Activated CD8-positive, alpha-beta memory T cell treated with anti-CD3 and anti-CD28 coated beads, Interleukin-2, amount 50 U/mL, for 1 hour (primary cell): ENCODE results near the gene ANKRD29.
"Not testable (repeated sequence)": the region's sequence is repeated elsewhere in the genome, so short reads cannot be mapped to it uniquely, and the experiment has no call there.

Experiments used
- DNase-seq: peaks from one replicate; pipeline ENCODE4 v3.0.0-alpha.2; 2020; ENCODE audit errors: extremely low read depth

Gene ANKRD29

GRCh38 chr18:23616258-23616657 is 46.5 kb downstream of the ANKRD29 start:
- no peak for DNase-seq

DNA sequence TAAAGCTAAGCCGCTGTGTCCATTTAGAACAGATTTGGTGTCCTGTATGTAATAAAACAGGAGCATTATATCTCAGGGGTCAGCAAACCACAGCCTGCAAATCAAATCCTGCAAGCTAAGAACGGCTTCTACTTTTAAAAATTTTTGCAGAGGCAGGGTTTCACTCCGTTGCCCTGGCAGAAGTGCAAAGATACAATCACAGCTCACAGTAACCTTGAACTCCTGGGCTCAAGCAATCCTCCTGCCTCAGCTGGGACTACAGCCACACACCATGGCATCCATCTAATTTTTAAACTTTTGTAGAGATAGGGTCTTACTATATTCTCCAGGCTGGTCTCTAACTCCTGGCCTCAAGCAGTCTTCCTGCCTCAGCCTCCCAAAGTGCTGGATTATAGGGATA is 47.8 kb downstream of the ANKRD29 start:
- DNase-seq = no peak

GRCh38 chr18:23614413-23614812 is 48.3 kb downstream of the ANKRD29 start:
- no peak for DNase-seq

GRCh38 chr18:23613091-23613475 is 49.6 kb downstream of the ANKRD29 start:
- DNase-seq = not testable (repeated sequence)

DNA sequence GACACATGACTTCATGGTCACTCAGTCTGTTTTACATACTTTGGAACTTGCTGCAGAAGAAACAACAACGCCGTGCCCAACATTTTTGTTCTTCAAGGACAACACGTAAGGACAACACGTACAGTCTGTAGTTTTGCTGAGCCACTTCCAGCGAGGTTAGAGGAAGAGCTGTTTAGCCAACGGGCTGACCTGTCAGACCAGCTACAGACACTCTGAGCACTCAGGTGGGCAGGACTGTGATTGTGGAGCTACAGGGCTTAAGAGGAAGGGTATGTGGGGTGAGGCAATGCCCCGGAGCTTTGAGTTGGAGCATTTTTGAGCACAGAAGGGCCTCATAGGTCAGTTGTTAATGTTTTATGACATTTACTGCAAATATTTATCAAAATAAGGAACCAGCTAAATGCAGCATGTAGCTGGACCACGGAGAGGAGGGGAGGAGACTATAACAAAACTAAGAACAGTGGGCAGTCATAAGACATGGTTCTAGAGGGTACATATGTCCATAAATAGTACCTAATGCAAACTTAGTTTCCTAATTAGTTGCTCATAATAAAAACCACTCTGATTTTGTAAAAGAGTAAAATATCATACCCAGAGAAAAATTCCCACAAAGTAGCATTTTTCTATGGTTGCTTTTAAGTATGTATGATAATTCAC is 50.1 kb downstream of the ANKRD29 start:
- DNase-seq = no peak

DNA sequence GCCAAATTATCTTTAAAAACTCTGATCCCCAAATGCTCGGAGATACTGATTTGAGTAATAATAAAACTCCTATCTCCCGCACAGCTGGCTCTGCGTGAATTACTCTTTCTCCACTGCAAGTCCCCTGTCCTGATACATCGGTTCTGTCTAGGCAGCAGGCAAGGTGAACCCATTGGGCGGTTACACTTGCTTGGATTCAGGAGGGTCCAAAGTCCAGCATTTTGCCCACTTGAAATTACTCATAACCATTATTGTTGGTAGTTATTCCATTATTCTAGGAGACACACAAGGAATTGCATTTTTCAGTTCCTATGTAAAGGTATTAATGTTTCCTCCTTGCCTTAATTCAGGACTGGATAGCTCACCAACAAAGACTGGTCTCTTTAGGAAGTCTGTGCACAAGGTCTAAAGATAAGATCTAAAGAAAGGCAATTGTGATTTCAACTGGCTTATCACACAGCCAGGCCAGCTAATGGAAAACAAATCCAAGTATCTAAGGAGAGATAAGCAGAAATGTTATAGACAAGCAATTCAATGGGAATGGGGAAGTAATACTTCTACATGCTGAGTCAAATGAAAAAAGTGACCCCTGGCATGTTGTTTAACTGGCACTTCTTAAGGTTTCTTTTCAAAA is 53.2 kb downstream of the ANKRD29 start:
- no peak for DNase-seq

DNA sequence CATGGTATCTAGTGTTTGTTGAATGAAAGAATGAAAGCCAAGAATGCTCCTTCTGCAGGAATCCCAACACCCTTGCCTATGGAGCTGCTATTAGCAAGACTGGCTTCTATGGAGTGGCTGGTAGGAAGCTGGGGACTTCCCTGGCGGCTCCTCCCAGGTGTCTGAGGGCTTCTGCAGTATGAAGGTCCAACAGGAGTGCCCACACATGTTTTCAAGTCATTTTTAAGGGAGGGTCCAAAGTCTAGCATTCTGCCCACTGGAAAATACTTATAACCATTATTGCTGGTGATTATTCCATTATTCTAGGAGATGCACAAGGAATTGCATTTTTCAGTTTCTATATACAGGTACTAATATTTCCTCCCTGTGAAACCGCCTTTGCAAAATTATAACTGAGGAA is 54.5 kb downstream of the ANKRD29 start:
- no peak for DNase-seq

GRCh38 chr18:23605941-23606340 is 56.8 kb downstream of the ANKRD29 start:
- no peak for DNase-seq

GRCh38 chr18:23599809-23600208 is 62.9 kb downstream of the ANKRD29 start:
- DNase-seq = no peak

- no peak for DNase-seq
These were observed 66.5 kb downstream of the ANKRD29 start for GRCh38 chr18:23596183-23596582.

- no peak for DNase-seq
These were observed 67.1 kb downstream of the ANKRD29 start for GRCh38 chr18:23595591-23595990.

DNA sequence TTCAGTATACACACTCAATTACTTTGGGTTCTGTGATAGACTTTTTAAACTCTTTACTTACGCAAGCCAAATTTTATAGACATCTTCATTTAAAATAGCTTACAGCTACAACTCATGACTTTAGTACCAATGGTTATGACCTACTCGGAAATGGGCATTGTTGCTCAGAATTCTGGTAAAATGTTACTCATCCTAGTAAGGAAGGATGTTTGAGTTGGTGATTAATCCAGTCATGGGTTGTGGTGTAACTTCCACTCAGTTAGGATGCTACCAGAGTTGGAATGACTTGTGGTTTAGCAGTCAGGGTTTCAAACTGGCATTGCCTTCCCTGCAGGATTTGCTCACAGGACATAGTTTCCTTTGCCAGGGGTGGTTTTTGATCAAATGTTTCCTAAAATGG is 69.0 kb downstream of the ANKRD29 start:
- no peak for DNase-seq

GRCh38 chr18:23592911-23593310 is 69.8 kb downstream of the ANKRD29 start:
- no peak for DNase-seq

GRCh38 chr18:23591011-23591410 is 71.7 kb downstream of the ANKRD29 start:
- no peak for DNase-seq

DNA sequence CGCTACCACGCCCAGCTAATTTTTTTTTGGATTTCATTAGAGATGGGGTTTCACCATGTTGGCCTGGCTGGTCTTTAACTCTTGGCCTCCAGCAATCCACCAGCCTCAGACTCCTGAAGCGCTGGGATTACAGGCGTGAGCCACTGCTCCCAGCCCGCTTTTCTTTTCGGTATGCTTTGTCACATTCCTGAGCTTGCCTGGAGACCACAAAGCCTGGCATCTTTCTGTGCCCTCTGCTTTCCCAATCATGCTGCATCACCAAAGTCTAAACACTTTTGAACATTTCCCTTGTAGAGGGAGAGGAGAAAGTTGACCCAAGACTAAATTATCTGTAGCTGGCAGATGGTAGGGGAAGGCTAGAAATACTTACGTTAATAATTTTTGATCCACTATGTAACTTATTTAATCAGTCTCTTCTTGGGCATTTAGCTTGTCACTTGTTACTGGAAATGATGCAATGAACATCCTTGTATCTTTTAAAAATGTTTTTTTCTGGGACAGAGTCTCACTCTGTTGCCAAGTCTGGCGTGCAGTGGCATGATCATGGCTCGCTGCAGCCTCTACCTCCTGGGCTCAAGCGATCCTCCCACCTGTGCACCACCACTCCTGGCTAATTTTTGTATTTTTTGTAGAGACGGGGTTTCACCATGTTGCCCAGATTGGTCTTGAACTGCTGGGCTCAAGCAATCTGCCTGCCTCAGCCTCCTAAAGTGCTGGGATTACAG is 73.7 kb downstream of the ANKRD29 start:
- no peak for DNase-seq

DNA sequence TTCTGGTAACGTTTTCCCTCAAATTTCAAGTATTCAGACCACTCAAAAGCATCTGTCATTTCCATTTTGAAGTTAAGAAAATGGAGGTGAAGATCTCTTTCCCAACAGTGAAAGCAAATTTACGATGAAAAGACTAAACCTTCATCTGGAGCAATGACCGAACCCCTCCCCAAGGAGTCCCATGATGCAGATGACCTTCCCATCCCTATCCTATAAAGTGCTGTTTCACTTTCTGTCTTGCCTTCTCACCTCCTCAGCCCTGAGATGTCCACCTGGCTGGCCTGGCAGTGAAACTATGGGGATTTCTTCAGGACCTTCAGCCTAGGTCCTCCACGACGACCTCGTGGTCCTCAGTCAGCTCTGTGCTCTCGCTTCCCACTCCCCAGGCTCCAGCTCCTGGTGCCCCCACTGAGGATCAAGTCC is 75.5 kb downstream of the ANKRD29 start:
- DNase-seq = no peak

- DNase-seq = peak; percentile 65
These were observed 76.2 kb downstream of the ANKRD29 start, which contains the start of gene NPC1 for GRCh38 chr18:23586249-23587196. Gene NPC1 (minus strand): TSS chr18:23586506. CDS start chr18:23586343, 163 bp downstream.

DNA sequence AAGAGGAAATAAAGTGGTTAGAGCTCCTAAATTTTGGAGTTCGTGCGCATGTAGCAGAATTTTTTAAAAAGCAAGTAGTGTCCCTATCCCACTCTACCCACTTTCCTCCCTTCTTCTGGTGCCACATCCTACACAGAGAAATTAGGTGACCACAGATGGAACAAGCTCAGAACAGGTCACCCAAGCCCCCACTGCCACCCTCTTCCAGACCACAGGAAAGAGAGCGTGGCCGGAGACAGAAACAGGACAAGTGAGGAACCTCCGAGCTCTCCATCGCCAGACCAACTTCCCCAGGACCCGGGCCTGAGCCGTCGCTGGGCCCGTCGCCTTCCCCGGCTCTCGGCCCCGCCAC is 76.8 kb downstream of the ANKRD29 start:
- no peak for DNase-seq

DNA sequence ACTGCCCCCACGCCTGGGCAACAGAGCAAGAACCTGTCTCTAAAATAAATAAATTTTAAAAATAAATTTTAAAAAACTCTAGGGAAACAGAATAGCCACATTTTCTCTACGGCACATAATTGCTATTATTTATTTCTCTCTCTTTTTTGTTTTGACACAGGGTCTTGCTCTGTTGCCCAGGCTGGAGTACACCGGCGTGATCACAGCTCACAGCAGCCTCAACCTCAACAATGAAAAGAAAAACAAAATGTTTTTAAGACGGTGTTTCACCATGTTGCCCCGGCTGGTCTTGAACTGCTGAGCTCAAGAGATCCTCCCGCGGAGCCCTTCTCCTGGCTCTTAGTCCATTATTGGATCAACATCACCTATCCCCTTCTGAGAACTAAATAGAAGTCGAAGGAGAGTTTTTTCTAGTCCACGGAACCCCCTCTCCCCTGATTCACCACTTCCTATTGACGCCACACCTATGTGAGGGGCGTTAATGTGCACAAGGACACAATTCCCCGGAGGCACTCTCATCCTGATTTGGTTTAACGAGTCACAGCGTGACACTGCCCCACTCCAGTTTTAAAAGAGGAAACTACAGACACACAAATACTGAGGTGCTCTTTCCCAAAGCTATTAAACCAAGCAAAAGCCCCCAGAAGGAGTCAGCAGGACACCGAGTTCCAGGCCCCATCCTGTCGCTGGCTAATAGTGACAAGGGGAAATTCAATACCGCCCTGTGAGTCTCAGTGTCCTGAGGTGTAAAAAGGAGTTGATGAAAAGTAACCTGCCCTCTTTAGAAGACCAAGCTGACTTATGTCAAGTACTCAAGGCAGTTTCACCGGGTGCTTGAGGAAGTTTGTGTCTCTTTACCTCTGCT is 77.5 kb downstream of the ANKRD29 start:
- DNase-seq = no peak

DNA sequence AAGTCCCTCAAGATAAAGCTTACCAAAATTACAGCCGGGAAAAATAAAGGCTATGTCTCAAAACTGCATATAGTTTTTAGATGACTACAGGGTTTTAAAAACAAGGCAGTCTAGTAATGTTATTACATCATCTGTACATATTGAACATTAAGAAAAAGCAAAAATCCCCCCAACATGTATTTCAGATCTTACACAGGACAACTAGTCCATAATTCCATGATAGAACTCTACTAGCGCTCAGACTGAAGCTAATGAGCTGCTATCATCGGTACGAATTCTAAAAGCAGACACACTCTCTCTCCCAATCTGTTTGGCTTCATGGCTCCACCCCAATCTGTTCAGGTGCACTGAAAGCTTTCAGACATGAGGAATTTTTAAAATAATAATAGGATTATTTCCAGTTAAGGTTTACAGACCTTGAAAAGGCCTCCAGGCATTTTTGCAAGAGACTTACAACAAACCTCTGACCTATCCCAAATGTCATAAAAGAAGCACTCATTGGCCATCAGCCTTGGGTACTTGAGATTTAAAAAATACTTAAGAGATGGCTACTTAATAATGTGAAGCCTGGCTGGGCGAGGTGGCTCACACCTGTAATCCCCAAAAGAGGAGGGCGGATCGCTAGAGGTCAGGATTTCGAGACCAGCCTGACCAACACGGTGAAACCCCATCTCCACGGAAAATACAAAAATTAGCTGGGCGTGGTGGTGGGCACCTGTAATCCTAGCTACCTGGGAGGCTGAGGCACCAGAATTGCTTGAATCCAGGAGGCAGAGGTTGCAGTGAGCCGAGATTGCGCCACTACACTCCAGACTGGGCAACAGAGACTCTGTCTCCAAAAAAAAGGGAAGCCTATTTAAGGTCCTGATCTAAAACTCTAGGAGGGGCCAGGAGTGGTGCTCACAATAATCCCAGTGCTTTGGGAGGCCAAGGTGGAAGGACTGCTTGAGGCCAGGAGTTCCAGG is 78.4 kb downstream of the ANKRD29 start:
- no peak for DNase-seq
